Ishikawa (cell line): ENCODE data around the gene JMJD1C.

Source experiments
- CEBPB ChIP-seq: IDR thresholded peaks from 2 replicates; pipeline ENCODE4 v1.6.1; 2012
- CREB1 ChIP-seq: IDR thresholded peaks from 2 replicates; pipeline ENCODE4 v1.6.1; 2012; ENCODE audit warnings: low read depth
- EGR1 ChIP-seq: IDR thresholded peaks from 2 replicates; pipeline ENCODE4 v1.6.1; 2012
- EP300 ChIP-seq: IDR thresholded peaks from 2 replicates; pipeline ENCODE4 v1.6.1; 2012; ENCODE audit warnings: borderline replicate concordance
- FOXM1 ChIP-seq: IDR thresholded peaks from 2 replicates; pipeline ENCODE4 v1.6.1; 2012; ENCODE audit warnings: low read depth, borderline replicate concordance
- MAX ChIP-seq: IDR thresholded peaks from 2 replicates; pipeline ENCODE4 v1.6.1; 2012
- NFIC ChIP-seq: IDR thresholded peaks from 2 replicates; pipeline ENCODE4 v1.6.1; 2012
- RAD21 ChIP-seq: IDR thresholded peaks from 2 replicates; pipeline ENCODE4 v1.6.1; 2012; ENCODE audit warnings: low read depth
- REST ChIP-seq: IDR thresholded peaks from 2 replicates; pipeline ENCODE4 v1.6.1; 2012; ENCODE audit warnings: low read depth, mild to moderate bottlenecking
- TAF1 ChIP-seq: IDR thresholded peaks from 2 replicates; pipeline ENCODE4 v1.6.1; 2012; ENCODE audit warnings: low read depth, mild to moderate bottlenecking
- TCF12 ChIP-seq: IDR thresholded peaks from 2 replicates; pipeline ENCODE4 v1.6.1; 2012; ENCODE audit warnings: low read depth
- TEAD4 ChIP-seq: IDR thresholded peaks from 2 replicates; pipeline ENCODE4 v1.6.1; 2012
- USF1 ChIP-seq: IDR thresholded peaks from 2 replicates; pipeline ENCODE4 v1.6.1; 2012
- YY1 ChIP-seq: IDR thresholded peaks from 2 replicates; pipeline ENCODE4 v1.6.1; 2012; ENCODE audit warnings: low read depth
- ZBTB7A ChIP-seq: IDR thresholded peaks from 2 replicates; pipeline ENCODE4 v1.6.1; 2012; ENCODE audit warnings: low read depth

Gene JMJD1C

GRCh38 chr10:63238501-63238900 lies 227.3 kb downstream of the JMJD1C start:
- TF ChIP-seq TCF12 = no peak
- no peak for TF ChIP-seq NFIC
- TF ChIP-seq TEAD4 = no peak
- no peak for TF ChIP-seq EP300
- TF ChIP-seq FOXM1 = no peak
- no peak for TF ChIP-seq EGR1
- no peak for TF ChIP-seq RAD21
- TF ChIP-seq YY1 = no peak
- TF ChIP-seq MAX = no peak
- no peak for TF ChIP-seq USF1
- TF ChIP-seq CREB1 = no peak
- TF ChIP-seq ZBTB7A = no peak
- no peak for TF ChIP-seq TAF1
- TF ChIP-seq CEBPB = no peak
- TF ChIP-seq REST = no peak

- TF ChIP-seq ZBTB7A (no peak), CREB1 (no peak), NFIC (no peak), FOXM1 (no peak), TEAD4 (no peak), MAX (no peak), CEBPB (no peak), TAF1 (no peak), RAD21 (no peak), YY1 (no peak), EGR1 (no peak), EP300 (no peak), TCF12 (no peak), REST (no peak), USF1 (no peak)
Observed at GRCh38 chr10:63237396-63237795, 228.4 kb downstream of the JMJD1C start.

GRCh38 chr10:63236113-63236935 lies 229.5 kb downstream of the JMJD1C start:
- TF ChIP-seq REST = no peak
- TF ChIP-seq TAF1 = no peak
- TF ChIP-seq FOXM1 = no peak; the same call in 1 of the 2 replicates
- TF ChIP-seq NFIC = peak; percentile 39; the same call in 1 of the 2 replicates
- no peak for TF ChIP-seq RAD21
- no peak for TF ChIP-seq TEAD4

GRCh38 chr10:63229161-63229560 lies 236.6 kb downstream of the JMJD1C start:
- TF ChIP-seq TCF12 = no peak

- TF ChIP-seq ZBTB7A (no peak), FOXM1 (no peak), YY1 (no peak), MAX (no peak), TEAD4 (no peak), CREB1 (no peak), REST (no peak), USF1 (no peak)
Observed at GRCh38 chr10:63228237-63228636, 237.5 kb downstream of the JMJD1C start.
